ENCODE data around the gene PHRF1.
"Not testable (repeated sequence)": the region's sequence is repeated elsewhere in the genome, so short reads cannot be mapped to it uniquely, and the experiment has no call there.

PHRF1 gene

GRCh38 chr11:636511-637332 lies 60.5 kb downstream of the PHRF1 start, which contains the start of gene DRD4:
Gene DRD4, plus strand, starts transcription at chr11:637269. Its CDS starts 36 bp downstream, at chr11:637305.
- DNase-seq, result no peak

DNA sequence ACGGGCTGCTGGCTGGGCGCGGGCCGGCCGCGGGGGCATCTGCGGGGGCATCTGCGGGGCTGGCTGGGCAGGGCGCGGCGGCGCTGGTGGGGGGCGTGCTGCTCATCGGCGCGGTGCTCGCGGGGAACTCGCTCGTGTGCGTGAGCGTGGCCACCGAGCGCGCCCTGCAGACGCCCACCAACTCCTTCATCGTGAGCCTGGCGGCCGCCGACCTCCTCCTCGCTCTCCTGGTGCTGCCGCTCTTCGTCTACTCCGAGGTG lies 61.0 kb downstream of the PHRF1 start:
- no peak for DNase-seq

DNA sequence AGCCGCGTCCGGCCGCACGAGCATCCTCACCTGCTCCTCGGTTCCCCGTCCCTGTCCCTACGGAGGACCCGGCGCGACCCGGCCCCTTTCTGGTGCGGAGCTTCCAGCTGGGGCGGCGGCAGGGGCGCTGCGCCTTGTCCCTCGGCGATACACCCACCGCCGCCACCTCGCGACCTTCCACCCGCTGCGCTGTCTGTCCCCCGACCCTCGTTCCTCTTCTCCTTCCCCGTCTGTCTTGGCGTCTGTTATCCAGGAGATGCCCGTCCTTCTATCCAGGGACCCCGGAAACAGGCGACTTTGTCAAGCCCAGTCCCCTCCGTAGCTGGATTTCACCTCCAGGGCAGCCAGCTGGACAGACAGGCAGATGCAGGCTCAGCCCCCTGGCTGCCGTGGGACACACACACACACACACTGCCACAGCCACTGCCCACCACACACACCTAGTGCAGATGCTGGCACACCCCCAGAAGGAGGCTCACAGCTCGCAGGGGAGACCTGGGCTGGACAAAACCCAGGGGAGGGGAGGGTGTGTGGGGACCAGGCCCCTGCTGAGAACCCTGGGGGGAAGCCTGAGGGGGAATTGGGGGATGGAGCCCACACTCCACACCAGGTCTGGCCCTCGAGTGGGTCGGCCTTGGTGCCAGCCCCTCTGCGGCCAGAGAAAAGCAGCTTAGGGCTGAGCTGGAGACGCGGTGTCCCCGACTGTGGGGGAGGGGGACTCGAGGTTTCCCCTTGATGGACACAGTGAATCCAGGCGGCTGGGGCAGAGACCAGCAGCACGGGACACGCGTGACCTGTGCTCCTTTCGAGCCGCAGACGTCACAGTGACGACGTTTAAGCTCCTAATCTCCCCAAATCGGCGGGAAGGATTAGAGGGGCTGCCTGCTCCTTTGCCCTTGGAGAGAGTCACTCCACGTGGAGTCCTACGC lies 61.6 kb downstream of the PHRF1 start:
- no peak for DNase-seq

DNA sequence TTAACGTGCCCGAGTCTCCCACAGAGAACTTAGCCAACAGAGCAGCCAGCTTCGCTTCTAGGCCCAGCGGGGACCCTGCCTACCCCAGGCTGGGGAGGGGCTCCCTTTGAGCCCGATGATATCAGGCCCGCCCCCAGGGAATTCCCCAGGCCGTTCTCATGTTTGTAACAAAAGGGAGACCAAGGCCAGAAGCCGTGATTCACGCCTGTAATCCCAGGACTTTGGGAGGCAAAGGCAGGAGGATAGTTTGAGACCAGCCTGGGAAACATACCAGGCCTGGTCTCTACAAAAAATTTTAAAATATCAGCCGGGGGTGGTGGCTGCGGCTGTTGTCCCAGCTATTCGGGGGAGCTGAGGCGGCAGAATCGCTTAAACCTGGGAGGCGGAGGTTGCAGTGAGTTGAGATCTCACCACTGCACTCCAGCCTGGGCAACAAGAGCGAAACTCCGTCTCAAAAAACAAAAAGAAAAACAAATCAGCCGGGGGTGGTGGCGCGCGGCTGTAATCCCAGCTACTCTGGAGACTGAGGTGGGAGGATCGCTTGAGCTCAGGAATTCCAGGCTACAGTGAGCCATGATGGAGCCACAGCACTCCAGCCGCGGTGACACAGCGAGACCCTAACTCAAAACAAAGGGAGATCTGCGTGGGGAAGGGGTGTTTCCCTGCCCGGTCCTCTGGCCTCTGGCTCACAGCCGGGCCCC lies 62.5 kb downstream of the PHRF1 start:
- DNase-seq, result no peak

GRCh38 chr11:639332-639955 lies 63.2 kb downstream of the PHRF1 start:
- no peak for DNase-seq

DNA sequence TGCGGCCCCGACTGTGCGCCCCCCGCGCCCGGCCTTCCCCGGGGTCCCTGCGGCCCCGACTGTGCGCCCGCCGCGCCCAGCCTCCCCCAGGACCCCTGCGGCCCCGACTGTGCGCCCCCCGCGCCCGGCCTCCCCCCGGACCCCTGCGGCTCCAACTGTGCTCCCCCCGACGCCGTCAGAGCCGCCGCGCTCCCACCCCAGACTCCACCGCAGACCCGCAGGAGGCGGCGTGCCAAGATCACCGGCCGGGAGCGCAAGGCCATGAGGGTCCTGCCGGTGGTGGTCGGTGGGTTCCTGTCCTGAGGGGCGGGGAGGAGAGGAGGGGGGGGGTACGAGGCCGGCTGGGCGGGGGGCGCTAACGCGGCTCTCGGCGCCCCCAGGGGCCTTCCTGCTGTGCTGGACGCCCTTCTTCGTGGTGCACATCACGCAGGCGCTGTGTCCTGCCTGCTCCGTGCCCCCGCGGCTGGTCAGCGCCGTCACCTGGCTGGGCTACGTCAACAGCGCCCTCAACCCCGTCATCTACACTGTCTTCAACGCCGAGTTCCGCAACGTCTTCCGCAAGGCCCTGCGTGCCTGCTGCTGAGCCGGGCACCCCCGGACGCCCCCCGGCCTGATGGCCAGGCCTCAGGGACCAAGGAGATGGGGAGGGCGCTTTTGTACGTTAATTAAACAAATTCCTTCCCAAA lies 63.9 kb downstream of the PHRF1 start:
- DNase-seq, result no peak

- no peak for DNase-seq
Observed at GRCh38 chr11:641806-642370, 65.6 kb downstream of the PHRF1 start.

- DNase-seq, result no peak
Observed at GRCh38 chr11:643366-643765, 67.1 kb downstream of the PHRF1 start.

GRCh38 chr11:643849-644738 lies 67.8 kb downstream of the PHRF1 start:
- DNase-seq, result no peak

- no peak for DNase-seq
Observed at GRCh38 chr11:645536-645935, 69.3 kb downstream of the PHRF1 start.

DNA sequence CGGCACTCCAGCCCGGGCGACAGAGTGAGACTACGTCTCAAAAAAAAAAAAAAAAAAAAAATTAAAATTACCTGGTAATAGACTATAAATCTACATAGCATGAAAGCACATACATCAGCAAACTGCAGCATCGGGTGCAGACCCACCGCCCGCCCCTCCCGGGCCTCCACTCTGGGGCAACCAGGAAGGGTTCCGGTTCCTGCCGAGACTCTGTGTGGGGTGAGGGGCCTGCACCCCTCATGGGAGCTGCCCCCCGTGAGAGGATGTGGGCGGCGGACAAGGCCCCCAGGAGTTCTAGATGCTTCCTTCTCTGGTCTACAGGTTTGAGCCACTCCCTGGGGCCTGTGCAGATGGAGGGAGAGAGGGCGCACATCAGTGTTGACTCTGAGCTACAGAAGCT lies 69.9 kb downstream of the PHRF1 start:
- DNase-seq, result no peak

GRCh38 chr11:647672-648158 lies 71.4 kb downstream of the PHRF1 start:
- not testable (repeated sequence) for DNase-seq

- no peak for DNase-seq
Observed at GRCh38 chr11:650482-650881, 74.2 kb downstream of the PHRF1 start.

- DNase-seq, result not testable (repeated sequence)
Observed at GRCh38 chr11:653136-653535, 76.9 kb downstream of the PHRF1 start.

DNA sequence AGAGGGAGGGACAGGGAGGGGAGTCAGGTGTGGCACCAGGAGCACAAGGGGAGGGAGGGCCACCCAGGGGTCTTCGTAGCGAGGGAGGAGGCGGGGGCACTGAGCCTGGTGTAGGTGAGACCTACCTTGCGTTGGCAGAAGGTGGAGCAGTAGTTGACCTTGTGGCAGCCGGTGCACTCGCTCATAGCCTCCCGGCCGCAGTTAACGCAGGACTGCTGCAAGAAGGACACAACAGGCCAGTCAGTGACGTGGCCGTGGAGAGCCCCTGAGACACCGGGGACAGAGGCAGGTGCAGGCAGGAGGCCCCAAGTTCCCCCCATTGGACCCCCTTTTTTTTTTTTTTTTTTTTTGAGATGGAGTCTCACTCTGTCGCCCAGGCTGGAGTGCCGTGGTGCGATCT lies 77.6 kb downstream of the PHRF1 start:
- DNase-seq, result no peak

GRCh38 chr11:654444-654843 lies 78.2 kb downstream of the PHRF1 start:
- not testable (repeated sequence) for DNase-seq

- no peak for DNase-seq
Observed at GRCh38 chr11:655036-655726, 78.9 kb downstream of the PHRF1 start.

GRCh38 chr11:656426-656825 lies 80.2 kb downstream of the PHRF1 start:
- no peak for DNase-seq

DNA sequence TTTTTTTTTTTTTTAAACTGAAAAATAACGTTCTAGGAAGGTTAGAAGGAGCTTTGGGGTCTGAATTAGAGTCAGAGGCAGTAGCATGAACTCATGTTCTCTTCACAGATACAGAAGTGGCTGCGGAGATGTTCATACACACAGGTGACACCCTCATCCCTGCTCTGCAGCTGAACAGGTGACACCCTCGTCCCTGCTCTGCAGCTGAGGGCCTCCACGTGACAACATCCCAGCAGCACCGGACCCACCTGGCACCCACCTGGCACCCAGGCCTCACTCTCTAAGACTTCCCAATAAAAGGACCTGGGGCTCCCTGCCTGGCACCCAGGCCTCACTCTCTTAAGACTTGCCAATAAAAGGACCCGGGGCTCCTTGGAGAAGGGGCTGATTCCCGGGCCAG lies 80.6 kb downstream of the PHRF1 start:
- no peak for DNase-seq

DNA sequence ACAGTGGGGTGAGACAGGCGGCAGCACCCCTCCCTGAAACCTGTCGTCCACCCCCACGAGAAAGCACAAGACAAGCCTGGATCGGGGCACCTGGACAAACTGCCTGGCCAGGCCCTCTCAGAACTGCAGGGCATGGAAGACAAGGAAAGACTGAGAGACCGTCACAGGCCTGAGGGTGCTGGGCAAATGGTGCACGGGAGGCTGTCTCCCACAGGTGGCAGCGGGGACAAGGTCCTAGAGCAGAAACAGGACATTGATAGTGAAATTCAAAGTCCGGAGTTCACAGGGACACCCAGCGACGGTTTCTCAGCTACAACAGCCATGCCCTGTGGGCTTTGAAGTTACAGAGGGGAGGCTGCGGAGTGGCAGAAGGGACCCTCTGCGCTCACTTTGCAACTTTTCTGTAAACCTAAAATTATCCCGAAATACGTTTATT lies 81.4 kb downstream of the PHRF1 start:
- DNase-seq, result no peak
